ENCODE results near the gene ACSL6. TPM values are rescaled to one million over a fixed set of nuclear protein-coding genes. Genes with fewer than 3 reads are reported as not detected.

Gene ACSL6
- total and polyA plus RNA-seq, 2 experiments from 2014 or later, result 1.7 to 2.4 TPM

DNA sequence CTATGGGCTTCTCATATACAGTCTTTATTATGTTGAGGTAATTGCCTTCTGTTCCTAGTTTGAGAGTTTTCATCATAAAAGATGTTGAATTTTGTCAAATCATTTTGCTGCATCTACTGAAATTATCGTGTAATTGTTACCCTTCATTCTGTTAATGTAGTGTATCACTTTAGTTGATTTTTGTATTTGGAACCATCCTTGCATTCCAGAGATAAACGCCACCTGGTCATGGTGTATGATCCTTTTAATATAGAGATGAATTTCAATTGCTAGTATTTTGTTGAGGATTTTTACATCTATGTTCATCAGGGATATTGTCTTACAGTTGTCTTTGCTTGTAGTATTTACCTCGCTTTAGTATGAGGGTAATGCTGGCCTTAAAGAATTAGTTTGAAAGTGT lies 85.3 kb downstream of the ACSL6 start:
- H3K4me2 ChIP-seq, result no peak overlapping the region
- 70% methylated on average over 3 of the region's 3 CpGs for WGBS (ENCODE audit: low lambda C conversion rate, missing lambda C conversion rate)
- no peaks in the 10 kb centered on the region for H4K20me1 ChIP-seq (ENCODE audit: insufficient read depth, poor library complexity, severe bottlenecking)
- no peaks in the 10 kb centered on the region for H3K9me2 ChIP-seq (replicated peaks; ENCODE audit: insufficient read depth)
- no peak for DNase-seq (ENCODE audit: low spot score)
- H2AFZ ChIP-seq, result no peak overlapping the region
- no peaks in the 10 kb centered on the region for H3K4me1 ChIP-seq (ENCODE audit: insufficient read depth)
- H3K4me3 ChIP-seq, result no peak overlapping the region
- no peaks in the 10 kb centered on the region for H3K79me2 ChIP-seq
- H3K36me3 ChIP-seq (replicated peaks; ENCODE audit: insufficient read depth, low read depth), result no peaks in the 10 kb centered on the region
- H3K27me3 ChIP-seq, result no peaks in the 10 kb centered on the region
- H3K9me3 ChIP-seq (ENCODE audit: low read depth), result no peaks in the 10 kb centered on the region
- TF ChIP-seq EZH2phosphoT487 (IDR thresholded peaks at IDR 0.05; ENCODE audit: low read depth, severe bottlenecking, unreplicated experiment) (no peak), CTCF (IDR thresholded peaks at IDR 0.05; ENCODE audit: poor library complexity) (no peak), EZH2 (IDR thresholded peaks at IDR 0.05; ENCODE audit: borderline replicate concordance) (no peak)
- no peak overlapping the region for H3K27ac ChIP-seq

DNA sequence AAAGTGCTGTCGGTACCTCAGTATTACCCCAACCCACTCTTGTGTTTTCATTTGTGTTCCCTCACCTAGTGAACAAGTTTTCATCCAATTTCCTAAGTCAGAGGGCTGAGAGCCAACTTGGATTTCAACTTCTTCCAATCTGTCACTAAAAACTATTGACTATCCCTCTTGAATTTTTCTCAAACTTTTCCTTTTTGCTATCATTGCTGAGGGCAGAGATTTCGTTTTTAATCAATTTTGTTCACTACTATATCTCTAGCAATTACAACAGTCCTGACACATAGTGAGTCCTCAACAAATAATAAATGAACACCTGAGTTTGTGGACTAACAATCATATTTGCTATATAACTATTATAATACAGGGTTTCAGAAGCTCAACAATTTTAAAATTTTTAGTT lies 95.0 kb downstream of the ACSL6 start:
- no peaks in the 10 kb centered on the region for H4K20me1 ChIP-seq (ENCODE audit: insufficient read depth, poor library complexity, severe bottlenecking)
- H3K4me3 ChIP-seq, result no peak overlapping the region
- WGBS (ENCODE audit: low lambda C conversion rate, missing lambda C conversion rate), result 57% methylated on average over 2 of the region's 2 CpGs
- peaks cover 1% of the 10 kb centered on the region for H3K27me3 ChIP-seq
- no peaks in the 10 kb centered on the region for H3K9me2 ChIP-seq (replicated peaks; ENCODE audit: insufficient read depth)
- no peak for DNase-seq (ENCODE audit: low spot score)
- H3K4me1 ChIP-seq (ENCODE audit: insufficient read depth), result no peaks in the 10 kb centered on the region
- H3K4me2 ChIP-seq, result no peak overlapping the region
- H3K79me2 ChIP-seq, result no peaks in the 10 kb centered on the region
- no peaks in the 10 kb centered on the region for H3K36me3 ChIP-seq (replicated peaks; ENCODE audit: insufficient read depth, low read depth)
- H2AFZ ChIP-seq, result no peak overlapping the region
- no peak overlapping the region for H3K27ac ChIP-seq
- H3K9me3 ChIP-seq (ENCODE audit: low read depth), result no peaks in the 10 kb centered on the region
- TF ChIP-seq CTCF (IDR thresholded peaks at IDR 0.05; ENCODE audit: poor library complexity) (no peak), EZH2phosphoT487 (IDR thresholded peaks at IDR 0.05; ENCODE audit: low read depth, severe bottlenecking, unreplicated experiment) (no peak), EZH2 (IDR thresholded peaks at IDR 0.05; ENCODE audit: borderline replicate concordance) (no peak)

GRCh38 chr5:131914472-131914871 lies 97.0 kb downstream of the ACSL6 start:
- DNase-seq (ENCODE audit: low spot score), result no peak
- Histone ChIP-seq H2AFZ (no peak overlapping the region), H3K36me3 (replicated peaks; ENCODE audit: insufficient read depth, low read depth) (no peaks in the 10 kb centered on the region), H3K9me2 (replicated peaks; ENCODE audit: insufficient read depth) (no peaks in the 10 kb centered on the region), H3K79me2 (no peaks in the 10 kb centered on the region), H3K4me3 (no peak overlapping the region), H4K20me1 (ENCODE audit: insufficient read depth, poor library complexity, severe bottlenecking) (no peaks in the 10 kb centered on the region), H3K27me3 (peaks cover 3% of the 10 kb centered on the region), H3K9me3 (ENCODE audit: low read depth) (no peaks in the 10 kb centered on the region), H3K4me2 (no peak overlapping the region), H3K4me1 (ENCODE audit: insufficient read depth) (no peaks in the 10 kb centered on the region), H3K27ac (no peak overlapping the region)
- TF ChIP-seq EZH2phosphoT487 (IDR thresholded peaks at IDR 0.05; ENCODE audit: low read depth, severe bottlenecking, unreplicated experiment), result no peak
- no peak for TF ChIP-seq EZH2 (IDR thresholded peaks at IDR 0.05; ENCODE audit: borderline replicate concordance)
- no peak for TF ChIP-seq CTCF (IDR thresholded peaks at IDR 0.05; ENCODE audit: poor library complexity)

- Histone ChIP-seq H3K36me3 (replicated peaks; ENCODE audit: insufficient read depth, low read depth) (no peaks in the 10 kb centered on the region), H3K4me1 (ENCODE audit: insufficient read depth) (no peaks in the 10 kb centered on the region), H3K4me2 (no peak overlapping the region), H3K27me3 (peaks cover 3% of the 10 kb centered on the region), H3K9me2 (replicated peaks; ENCODE audit: insufficient read depth) (no peaks in the 10 kb centered on the region), H3K27ac (no peak overlapping the region), H4K20me1 (ENCODE audit: insufficient read depth, poor library complexity, severe bottlenecking) (no peaks in the 10 kb centered on the region), H2AFZ (no peak overlapping the region), H3K9me3 (ENCODE audit: low read depth) (no peaks in the 10 kb centered on the region), H3K4me3 (no peak overlapping the region), H3K79me2 (no peaks in the 10 kb centered on the region)
- DNase-seq (ENCODE audit: low spot score), result no peak
- TF ChIP-seq EZH2phosphoT487 (IDR thresholded peaks at IDR 0.05; ENCODE audit: low read depth, severe bottlenecking, unreplicated experiment), result no peak
- no peak for TF ChIP-seq CTCF (IDR thresholded peaks at IDR 0.05; ENCODE audit: poor library complexity)
- TF ChIP-seq EZH2 (IDR thresholded peaks at IDR 0.05; ENCODE audit: borderline replicate concordance), result no peak
- WGBS (ENCODE audit: low lambda C conversion rate, missing lambda C conversion rate), result 57% methylated on average over 3 of the region's 3 CpGs
Measured at GRCh38 chr5:131913603-131914002, 97.9 kb downstream of the ACSL6 start.

Data from hepatocyte (in vitro differentiated cells).